HCT116 (cell line): ENCODE results near the gene MEGF8.

Experiments
- CTCF ChIP-seq, 3 experiments: fragments of 200-600 bp in 1 of 3; sonication (generic) in 1 of 3; IDR thresholded peaks in 2 of 3; conservative IDR thresholded peaks in 1 of 3; 2 replicates each; pipeline ENCODE4 v1.5.1; 2012 to 2017; ENCODE audit warnings: low read depth in 2 of 3, low read length in 2 of 3, antibody characterized with exemption in 1 of 3, borderline replicate concordance in 1 of 3, control low read depth in 1 of 3, mild to moderate bottlenecking in 1 of 3, mixed read lengths in 1 of 3, mixed run types in 1 of 3, moderate library complexity in 1 of 3; ENCODE audit not compliant: insufficient read depth in 1 of 3
- EZH2 ChIP-seq: fragments of 200-600 bp; sonication (generic); IDR thresholded peaks from 2 replicates; pipeline ENCODE4 v1.6.1; 2017; ENCODE audit warnings: antibody characterized with exemption, mixed run types
- EZH2phosphoT487 ChIP-seq: fragments of 200-600 bp; IDR thresholded peaks from 2 replicates; pipeline ENCODE4 v1.6.1; 2018; ENCODE audit warnings: antibody characterized with exemption, borderline replicate concordance
- POLR2A ChIP-seq: IDR thresholded peaks from 2 replicates; pipeline ENCODE4 v1.7.0; 2011; ENCODE audit warnings: borderline replicate concordance; ENCODE audit not compliant: insufficient read depth, insufficient read length; ENCODE audit errors: extremely low read depth
- POLR2AphosphoS5 ChIP-seq: IDR thresholded peaks from 2 replicates; pipeline ENCODE4 v1.6.1; 2011; ENCODE audit warnings: mild to moderate bottlenecking, low read depth, low read length, moderate library complexity
- YY1 ChIP-seq: IDR thresholded peaks from 2 replicates; pipeline ENCODE4 v1.6.1; 2011; ENCODE audit warnings: low read length, low read depth, moderate library complexity, mild to moderate bottlenecking; ENCODE audit not compliant: insufficient replicate concordance; ENCODE audit errors: extremely low read depth

GRCh38 chr19:42306646-42307045 lies 18.8 kb upstream of the MEGF8 start:
- TF ChIP-seq EZH2phosphoT487 (no peak), POLR2AphosphoS5 (no peak), EZH2 (no peak), YY1 (no peak), CTCF (IDR thresholded peaks at IDR 0.05 in 2 of 3, conservative IDR thresholded peaks at IDR 0.05 in 1 of 3; ENCODE audit: borderline replicate concordance in 1 of 3, insufficient read depth in 1 of 3, low read depth in 2 of 3, low read length in 2 of 3) (no peak), POLR2A (no peak)
